Vagina (tissue), 2 donors: ENCODE measurements around the gene LMBR1L. TPM values are rescaled to one million over a fixed set of nuclear protein-coding genes. Genes with fewer than 3 reads are reported as not detected.

Source experiments
- DNase-seq, 2 donors: peaks; one replicate each; pipeline ENCODE4 v3.0.0-alpha.2; 2017; ENCODE audit errors: extremely low spot score in 2 of 2
- H3K27ac ChIP-seq: fragments of 200-600 bp; sonication (generic); one replicate; pipeline ENCODE4 v1.5.1; 2019
- H3K27me3 ChIP-seq: fragments of 200-600 bp; sonication (generic); one replicate; pipeline ENCODE4 v1.5.1; 2019
- H3K36me3 ChIP-seq, 2 donors: fragments of 200-600 bp; sonication (generic); one replicate each; pipeline ENCODE4 v1.5.1; 2017 to 2019
- H3K4me1 ChIP-seq: fragments of 200-600 bp; sonication (generic); one replicate; pipeline ENCODE4 v1.5.1; 2019
- H3K4me3 ChIP-seq, 2 donors: fragments of 200-600 bp; sonication (generic); 1 replicate in 1 of 2; 2 replicates in 1 of 2; pipeline ENCODE4 v1.5.1; 2016 to 2019
- H3K9me3 ChIP-seq: fragments of 200-600 bp; sonication (generic); one replicate; pipeline ENCODE4 v1.5.1; 2019
- POLR2A ChIP-seq, 2 donors: fragments of 450-650 bp; IDR thresholded peaks; one replicate each; pipeline ENCODE4 v1.6.1; 2017; ENCODE audit warnings: antibody characterized with exemption in 2 of 2, mild to moderate bottlenecking in 2 of 2, moderate library complexity in 2 of 2
- POLR2AphosphoS5 ChIP-seq, 2 donors: sonication (generic); formaldehyde crosslinking; IDR thresholded peaks; one replicate each; pipeline ENCODE4 v1.9.0; 2017; ENCODE audit warnings: antibody characterized with exemption in 2 of 2, mild to moderate bottlenecking in 2 of 2, low read depth in 1 of 2; ENCODE audit not compliant: insufficient read depth in 1 of 2
- intact Hi-C: fragments of 100-400 bp; cut with DNase I; formaldehyde crosslinking; loops from one replicate; pipeline ENCODE4 v1.15.1; 2023
- total RNA-seq: library from RNA; depleted of rRNA; stranded (reverse); fragments of >200 nt; gene quantifications from one replicate; pipeline ENCODE4 v1.2.3, GENCODE V29; 2016
- TF ChIP-seq, protein P1 (sequence below), 3 experiments: fragments of 450-650 bp in 2 of 3; fragments of 200-600 bp in 1 of 3; sonication (generic) in 1 of 3; IDR thresholded peaks; one replicate each; pipeline ENCODE4 v1.5.1; 2017 to 2019; ENCODE audit warnings: antibody characterized with exemption in 3 of 3, mild to moderate bottlenecking in 2 of 3, moderate library complexity in 2 of 3

LMBR1L gene
- total RNA-seq, 1 donor from 2014 or later: 53.3 TPM

- Histone ChIP-seq H3K27ac (peak overlapping the region; percentile 98), H3K4me1 (peaks cover 58% of the 10 kb centered on the region), H3K9me3 (no peaks in the 10 kb centered on the region), H3K36me3 (peaks cover 0 to 2% of the 10 kb centered on the region in 2 donors), H3K27me3 (no peaks in the 10 kb centered on the region), H3K4me3 (peak overlapping the region; percentile 91 to 92)
- TF ChIP-seq POLR2AphosphoS5 (IDR thresholded peaks at IDR 0.05; ENCODE audit: insufficient read depth in 1 of 2, low read depth in 1 of 2) (no peak), POLR2A (IDR thresholded peaks at IDR 0.05) (no peak)
- TF ChIP-seq, protein P1, sequence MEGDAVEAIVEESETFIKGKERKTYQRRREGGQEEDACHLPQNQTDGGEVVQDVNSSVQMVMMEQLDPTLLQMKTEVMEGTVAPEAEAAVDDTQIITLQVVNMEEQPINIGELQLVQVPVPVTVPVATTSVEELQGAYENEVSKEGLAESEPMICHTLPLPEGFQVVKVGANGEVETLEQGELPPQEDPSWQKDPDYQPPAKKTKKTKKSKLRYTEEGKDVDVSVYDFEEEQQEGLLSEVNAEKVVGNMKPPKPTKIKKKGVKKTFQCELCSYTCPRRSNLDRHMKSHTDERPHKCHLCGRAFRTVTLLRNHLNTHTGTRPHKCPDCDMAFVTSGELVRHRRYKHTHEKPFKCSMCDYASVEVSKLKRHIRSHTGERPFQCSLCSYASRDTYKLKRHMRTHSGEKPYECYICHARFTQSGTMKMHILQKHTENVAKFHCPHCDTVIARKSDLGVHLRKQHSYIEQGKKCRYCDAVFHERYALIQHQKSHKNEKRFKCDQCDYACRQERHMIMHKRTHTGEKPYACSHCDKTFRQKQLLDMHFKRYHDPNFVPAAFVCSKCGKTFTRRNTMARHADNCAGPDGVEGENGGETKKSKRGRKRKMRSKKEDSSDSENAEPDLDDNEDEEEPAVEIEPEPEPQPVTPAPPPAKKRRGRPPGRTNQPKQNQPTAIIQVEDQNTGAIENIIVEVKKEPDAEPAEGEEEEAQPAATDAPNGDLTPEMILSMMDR (IDR thresholded peaks at IDR 0.05): no peak
- intact Hi-C loops: no loop called here
- DNase-seq: no peak
Observed at GRCh38 chr12:49109641-49110463, 795 bp downstream of the LMBR1L start.

- Histone ChIP-seq H3K4me1 (peaks cover 63% of the 10 kb centered on the region), H3K4me3 (peak overlapping the region; percentile 91 to 92), H3K27ac (peak overlapping the region; percentile 98), H3K9me3 (no peaks in the 10 kb centered on the region), H3K36me3 (peaks cover 0 to 11% of the 10 kb centered on the region in 2 donors), H3K27me3 (no peaks in the 10 kb centered on the region)
- intact Hi-C loops: no loop called here
- TF ChIP-seq POLR2A (IDR thresholded peaks at IDR 0.05) (no peak), POLR2AphosphoS5 (IDR thresholded peaks at IDR 0.05; ENCODE audit: insufficient read depth in 1 of 2, low read depth in 1 of 2) (peak; percentile 43 to 81)
- DNase-seq: peak in 1 of 2 donors; percentile 96
Observed at GRCh38 chr12:49108958-49109404, 1.7 kb downstream of the LMBR1L start.

- Histone ChIP-seq H3K4me1 (peaks cover 56% of the 10 kb centered on the region), H3K9me3 (no peaks in the 10 kb centered on the region)
Observed at GRCh38 chr12:49105504-49106084, 5.1 kb downstream of the LMBR1L start.

GRCh38 chr12:49104822-49105221 is 5.8 kb downstream of the LMBR1L start:
- peaks cover 0 to 50% of the 10 kb centered on the region in 2 donors for H3K36me3 ChIP-seq
- no peaks in the 10 kb centered on the region for H3K9me3 ChIP-seq
- H3K27ac ChIP-seq: no peak overlapping the region
- H3K4me1 ChIP-seq: peaks cover 55% of the 10 kb centered on the region
- intact Hi-C loops: loop anchor here (2.0 kb wide), 1 partner anchor 18 kb away; no protein-coding TSS in a partner anchor
- no peak for TF ChIP-seq POLR2AphosphoS5 (IDR thresholded peaks at IDR 0.05; ENCODE audit: insufficient read depth in 1 of 2, low read depth in 1 of 2)
- TF ChIP-seq POLR2A (IDR thresholded peaks at IDR 0.05): no peak
- TF ChIP-seq, protein P1 (IDR thresholded peaks at IDR 0.05): no peak
- no peaks in the 10 kb centered on the region for H3K27me3 ChIP-seq
- no peak for DNase-seq
- no peak overlapping the region for H3K4me3 ChIP-seq

More at GRCh38 chr12:49105504-49106084, 5.1 kb downstream of the LMBR1L start:
- Histone ChIP-seq H3K4me3 (no peak overlapping the region), H3K36me3 (peaks cover 0 to 43% of the 10 kb centered on the region in 2 donors), H3K27me3 (no peaks in the 10 kb centered on the region), H3K27ac (peak overlapping the region; percentile 7)
- TF ChIP-seq POLR2AphosphoS5 (IDR thresholded peaks at IDR 0.05; ENCODE audit: insufficient read depth in 1 of 2, low read depth in 1 of 2) (peak; percentile 23 to 25), POLR2A (IDR thresholded peaks at IDR 0.05) (no peak)
- TF ChIP-seq, protein P1 (IDR thresholded peaks at IDR 0.05): no peak
- intact Hi-C loops: loop anchor here (2.0 kb wide), 1 partner anchor 17 kb away; no protein-coding TSS in a partner anchor
- DNase-seq: no peak

- peaks cover 3 to 77% of the 10 kb centered on the region in 2 donors for H3K36me3 ChIP-seq
Observed at GRCh38 chr12:49100380-49100779, 10.3 kb downstream of the LMBR1L start.

More at GRCh38 chr12:49100380-49100779, 10.3 kb downstream of the LMBR1L start:
- Histone ChIP-seq H3K27me3 (no peaks in the 10 kb centered on the region), H3K9me3 (no peaks in the 10 kb centered on the region), H3K27ac (no peak overlapping the region), H3K4me1 (peaks cover 10% of the 10 kb centered on the region), H3K4me3 (no peak overlapping the region)
- no peak for DNase-seq
- no peak for TF ChIP-seq POLR2AphosphoS5 (IDR thresholded peaks at IDR 0.05; ENCODE audit: insufficient read depth in 1 of 2, low read depth in 1 of 2)
- TF ChIP-seq, protein P1 (IDR thresholded peaks at IDR 0.05): no peak
- TF ChIP-seq POLR2A (IDR thresholded peaks at IDR 0.05): no peak
- intact Hi-C loops: no loop called here
